OCI-LY3 (cell line): Measurements from ENCODE around the gene BCL11B.

Experiments used
- H2AFZ ChIP-seq: fragments of 200-600, 300-600 bp; shearing (Covaris generic); 2 replicates; pipeline ENCODE4 v1.6.0; 2014; ENCODE audit warnings: antibody characterized with exemption, low read depth, low read length
- H3K27ac ChIP-seq: fragments of 200-600, 300-600 bp; sonication (generic); 2 replicates; pipeline ENCODE4 v1.5.1; 2014; ENCODE audit warnings: mild to moderate bottlenecking, low read length, moderate library complexity, mixed read lengths
- H3K27me3 ChIP-seq: fragments of 200-600, 300-600 bp; sonication (generic); 2 replicates; pipeline ENCODE4 v1.6.1; 2014; ENCODE audit warnings: low read depth, low read length, mixed read lengths
- H3K36me3 ChIP-seq: fragments of 200-600, 300-600 bp; sonication (generic); replicated peaks from 2 replicates; pipeline ENCODE3; 2014; ENCODE audit warnings: low read depth, low read length, mixed read lengths
- H3K4me1 ChIP-seq: fragments of 300-600, 200-600 bp; sonication (generic); 2 replicates; pipeline ENCODE4 v1.6.1; 2014; ENCODE audit warnings: low read length, mixed read lengths
- H3K4me2 ChIP-seq: fragments of 200-600, 300-600 bp; sonication (generic); 2 replicates; pipeline ENCODE4 v1.6.1; 2014; ENCODE audit warnings: low read length, mixed read lengths
- H3K4me3 ChIP-seq: fragments of 300-600, 200-600 bp; sonication (generic); 2 replicates; pipeline ENCODE4 v1.5.1; 2014; ENCODE audit warnings: antibody characterized with exemption, mild to moderate bottlenecking, low read length, moderate library complexity
- H3K79me2 ChIP-seq: fragments of 300-600, 200-600 bp; shearing (Covaris generic); 2 replicates; pipeline ENCODE4 v1.6.1; 2014; ENCODE audit warnings: mild to moderate bottlenecking, low read length, mixed read lengths
- H3K9ac ChIP-seq: fragments of 300-600, 200-600 bp; shearing (Covaris generic); 2 replicates; pipeline ENCODE4 v1.6.0; 2014; ENCODE audit warnings: mild to moderate bottlenecking, low read length, moderate library complexity
- H3K9me3 ChIP-seq: fragments of 200-600, 300-600 bp; shearing (Covaris generic); 2 replicates; pipeline ENCODE4 v1.6.1; 2014; ENCODE audit warnings: low read length, mixed read lengths; ENCODE audit not compliant: insufficient read depth
- H4K20me1 ChIP-seq: fragments of 200-600, 300-600 bp; sonication (generic); 2 replicates; pipeline ENCODE4 v1.6.1; 2016; ENCODE audit warnings: low read length, mixed read lengths; ENCODE audit not compliant: insufficient read depth
- EZH2phosphoT487 ChIP-seq: fragments of 200-600 bp; shearing (Covaris generic); IDR thresholded peaks from 2 replicates; pipeline ENCODE4 v1.6.1; 2018; ENCODE audit warnings: antibody characterized with exemption, mixed run types, low read depth
- TF ChIP-seq, protein P1 (sequence below): fragments of 200-600, 300-600 bp; sonication (generic); IDR thresholded peaks from 2 replicates; pipeline ENCODE4 v1.5.1; 2014; ENCODE audit warnings: antibody characterized with exemption, low read length, low read depth

BCL11B gene

DNA sequence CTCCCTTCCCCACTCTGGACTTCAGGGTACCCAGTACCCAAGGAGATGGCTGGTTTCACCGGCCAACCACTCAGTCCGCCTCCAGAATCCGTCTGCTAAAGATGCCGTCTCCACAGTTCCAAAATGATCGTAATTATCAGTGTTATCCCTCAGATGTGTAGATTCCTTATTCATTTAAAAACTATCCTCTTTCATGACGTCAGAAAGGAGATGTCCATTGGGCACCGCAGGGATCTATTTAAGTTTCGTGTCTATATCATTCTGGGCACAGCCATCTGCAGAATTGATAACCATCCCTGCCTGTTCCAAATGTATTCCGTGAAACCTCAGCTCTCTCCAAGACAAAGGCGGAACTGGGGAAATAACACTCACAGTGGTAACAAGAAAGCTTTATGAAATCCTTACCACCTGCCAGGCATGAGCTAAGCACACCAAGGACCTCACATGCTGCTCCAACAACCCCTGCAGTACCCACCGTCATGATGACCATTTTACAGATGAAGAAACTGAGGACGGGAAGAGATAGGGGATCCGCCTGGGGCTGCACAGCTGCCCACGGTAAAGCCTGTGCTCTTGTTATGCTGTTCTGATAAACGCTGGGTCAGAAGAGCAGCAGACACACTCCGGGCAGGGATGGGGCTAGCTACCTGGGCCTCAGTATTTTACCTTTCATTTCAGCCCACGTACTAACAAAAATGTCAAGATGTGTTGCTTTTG lies 90.0 kb downstream of the BCL11B start:
- no peaks in the 10 kb centered on the region for H3K36me3 ChIP-seq
- H3K9ac ChIP-seq, result no peak overlapping the region
- H3K27ac ChIP-seq, result no peak overlapping the region
- H3K79me2 ChIP-seq, result no peaks in the 10 kb centered on the region
- no peaks in the 10 kb centered on the region for H3K4me1 ChIP-seq
- no peaks in the 10 kb centered on the region for H3K9me3 ChIP-seq
- no peak for TF ChIP-seq EZH2phosphoT487
- TF ChIP-seq, protein P1, sequence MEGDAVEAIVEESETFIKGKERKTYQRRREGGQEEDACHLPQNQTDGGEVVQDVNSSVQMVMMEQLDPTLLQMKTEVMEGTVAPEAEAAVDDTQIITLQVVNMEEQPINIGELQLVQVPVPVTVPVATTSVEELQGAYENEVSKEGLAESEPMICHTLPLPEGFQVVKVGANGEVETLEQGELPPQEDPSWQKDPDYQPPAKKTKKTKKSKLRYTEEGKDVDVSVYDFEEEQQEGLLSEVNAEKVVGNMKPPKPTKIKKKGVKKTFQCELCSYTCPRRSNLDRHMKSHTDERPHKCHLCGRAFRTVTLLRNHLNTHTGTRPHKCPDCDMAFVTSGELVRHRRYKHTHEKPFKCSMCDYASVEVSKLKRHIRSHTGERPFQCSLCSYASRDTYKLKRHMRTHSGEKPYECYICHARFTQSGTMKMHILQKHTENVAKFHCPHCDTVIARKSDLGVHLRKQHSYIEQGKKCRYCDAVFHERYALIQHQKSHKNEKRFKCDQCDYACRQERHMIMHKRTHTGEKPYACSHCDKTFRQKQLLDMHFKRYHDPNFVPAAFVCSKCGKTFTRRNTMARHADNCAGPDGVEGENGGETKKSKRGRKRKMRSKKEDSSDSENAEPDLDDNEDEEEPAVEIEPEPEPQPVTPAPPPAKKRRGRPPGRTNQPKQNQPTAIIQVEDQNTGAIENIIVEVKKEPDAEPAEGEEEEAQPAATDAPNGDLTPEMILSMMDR, result no peak
- no peak overlapping the region for H3K4me3 ChIP-seq
- H3K4me2 ChIP-seq, result no peak overlapping the region
- H3K27me3 ChIP-seq, result no peaks in the 10 kb centered on the region
- H4K20me1 ChIP-seq, result no peaks in the 10 kb centered on the region
- H2AFZ ChIP-seq, result no peak overlapping the region

DNA sequence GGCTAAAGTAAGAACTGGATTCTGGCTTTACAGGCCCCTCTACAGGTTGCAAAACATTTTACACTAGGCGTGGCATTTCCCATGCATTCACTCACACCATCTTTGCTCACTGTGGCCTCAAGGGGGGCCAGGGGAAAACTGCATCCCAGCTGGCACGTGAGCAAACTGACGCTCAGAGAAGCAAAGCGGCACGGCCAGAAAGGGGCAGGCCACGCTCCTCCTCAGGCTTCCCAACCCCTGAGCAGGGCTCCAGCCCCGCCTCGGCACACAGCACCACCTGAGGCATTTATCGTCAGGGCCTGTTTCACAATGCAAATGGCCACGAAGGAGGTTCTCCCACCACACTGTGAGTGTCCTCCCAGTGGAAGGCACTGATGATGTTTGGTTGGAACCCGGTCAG lies 90.8 kb downstream of the BCL11B start:
- no peak overlapping the region for H3K27ac ChIP-seq
- no peaks in the 10 kb centered on the region for H3K9me3 ChIP-seq
- no peak overlapping the region for H3K4me2 ChIP-seq
- H3K79me2 ChIP-seq, result no peaks in the 10 kb centered on the region
- TF ChIP-seq, protein P1, result no peak
- no peak for TF ChIP-seq EZH2phosphoT487
- no peak overlapping the region for H3K4me3 ChIP-seq
- no peak overlapping the region for H2AFZ ChIP-seq
- no peaks in the 10 kb centered on the region for H3K36me3 ChIP-seq
- H4K20me1 ChIP-seq, result no peaks in the 10 kb centered on the region
- no peak overlapping the region for H3K9ac ChIP-seq
- H3K27me3 ChIP-seq, result no peaks in the 10 kb centered on the region
- H3K4me1 ChIP-seq, result no peaks in the 10 kb centered on the region

DNA sequence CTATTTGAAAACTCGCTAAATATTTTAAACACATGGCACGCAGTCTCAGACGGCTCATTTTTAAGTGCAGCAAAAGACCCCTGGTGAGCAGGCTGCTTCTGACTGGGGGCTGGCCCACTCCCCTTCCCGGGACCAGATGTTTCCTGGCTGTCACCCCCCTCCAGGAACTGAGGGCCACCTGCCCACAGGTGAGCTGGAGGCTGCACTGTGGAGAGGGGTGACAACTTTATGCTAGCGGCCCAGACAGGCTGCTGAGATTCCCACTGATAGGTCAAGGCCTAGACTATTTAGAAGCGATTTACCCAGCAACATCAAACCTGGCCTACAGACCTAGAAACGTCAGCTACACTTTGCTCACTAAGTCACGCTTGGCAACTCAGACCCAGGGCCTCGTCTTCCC lies 92.1 kb downstream of the BCL11B start:
- no peaks in the 10 kb centered on the region for H3K9me3 ChIP-seq
- H3K79me2 ChIP-seq, result no peaks in the 10 kb centered on the region
- H4K20me1 ChIP-seq, result no peaks in the 10 kb centered on the region
- H3K27ac ChIP-seq, result no peak overlapping the region
- no peaks in the 10 kb centered on the region for H3K36me3 ChIP-seq
- no peak overlapping the region for H3K4me3 ChIP-seq
- H3K4me1 ChIP-seq, result no peaks in the 10 kb centered on the region
- no peak overlapping the region for H3K9ac ChIP-seq
- no peak overlapping the region for H2AFZ ChIP-seq
- no peak overlapping the region for H3K4me2 ChIP-seq
- no peaks in the 10 kb centered on the region for H3K27me3 ChIP-seq
- TF ChIP-seq, protein P1, result no peak
- no peak for TF ChIP-seq EZH2phosphoT487

DNA sequence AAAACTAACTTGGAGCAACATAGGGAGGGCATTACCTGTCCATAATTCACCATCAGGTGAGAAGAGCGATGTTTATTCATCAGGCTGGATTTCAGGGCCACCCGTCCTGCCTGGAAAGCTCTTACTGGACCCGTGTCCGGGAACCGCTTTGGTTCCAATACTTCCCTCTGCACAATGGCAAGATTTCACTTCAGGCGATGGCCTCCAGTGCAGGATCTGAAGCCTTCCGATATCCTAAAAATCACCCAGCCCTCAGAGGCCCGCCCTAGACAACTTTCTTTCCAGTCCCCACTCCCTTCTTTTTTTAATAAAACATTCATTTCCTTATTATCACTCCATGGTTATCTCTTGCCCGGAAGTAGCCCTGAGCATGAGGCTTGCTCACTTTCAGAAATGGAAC lies 92.5 kb downstream of the BCL11B start:
- Histone ChIP-seq H4K20me1 (no peaks in the 10 kb centered on the region), H3K79me2 (no peaks in the 10 kb centered on the region), H3K4me3 (no peak overlapping the region), H3K9ac (no peak overlapping the region), H3K4me2 (no peak overlapping the region), H3K36me3 (no peaks in the 10 kb centered on the region), H3K4me1 (no peaks in the 10 kb centered on the region), H3K9me3 (no peaks in the 10 kb centered on the region), H2AFZ (no peak overlapping the region), H3K27ac (no peak overlapping the region), H3K27me3 (no peaks in the 10 kb centered on the region)
- TF ChIP-seq, protein P1, result no peak
- TF ChIP-seq EZH2phosphoT487, result no peak
